Gastroesophageal sphincter (tissue), 4 donors: ENCODE results near the gene ATP5ME. TPM values are rescaled to one million over a fixed set of nuclear protein-coding genes. Genes with fewer than 3 reads are reported as not detected.

Experiments
- ATAC-seq: fragments of 150-250 bp; one replicate; pipeline ENCODE4 v1.9.1; 2016; ENCODE audit warnings: mild to moderate bottlenecking, moderate library complexity
- H3K27ac ChIP-seq, 4 donors: fragments of 200-600 bp; sonication (generic) in 3 of 4; 1 replicate in 3 of 4; 2 replicates in 1 of 4; pipeline ENCODE4 v1.5.1; 2016 to 2019
- H3K27me3 ChIP-seq: fragments of 200-600 bp; sonication (generic); one replicate; pipeline ENCODE4 v1.5.1; 2019
- H3K36me3 ChIP-seq, 2 donors: fragments of 200-600 bp; sonication (generic); one replicate each; pipeline ENCODE4 v1.5.1; 2019; ENCODE audit warnings: control low read depth in 1 of 2
- H3K4me1 ChIP-seq, 3 donors: fragments of 200-600 bp; sonication (generic); 1 replicate in 2 of 3; 2 replicates in 1 of 3; pipeline ENCODE4 v1.5.1; 2016 to 2019; ENCODE audit warnings: control low read depth in 2 of 3
- H3K4me3 ChIP-seq, 2 donors: fragments of 200-600 bp; sonication (generic); one replicate each; pipeline ENCODE4 v1.5.1; 2019; ENCODE audit warnings: mild to moderate bottlenecking in 1 of 2, moderate library complexity in 1 of 2
- H3K9me3 ChIP-seq, 3 donors: fragments of 200-600 bp; sonication (generic); one replicate each; pipeline ENCODE4 v1.5.1; 2017 to 2019; ENCODE audit warnings: control low read depth in 2 of 3
- CTCF ChIP-seq, 4 experiments: fragments of 200-600 bp in 2 of 4; fragments of 450-650 bp in 2 of 4; sonication (generic) in 1 of 4; IDR thresholded peaks; one replicate each; pipeline ENCODE4 v1.5.1; 2017 to 2019; ENCODE audit warnings: antibody characterized with exemption in 4 of 4, mild to moderate bottlenecking in 2 of 4, moderate library complexity in 2 of 4
- EP300 ChIP-seq: sonication (generic); formaldehyde crosslinking; IDR thresholded peaks from one replicate; pipeline ENCODE4 v1.6.1; 2017; ENCODE audit warnings: antibody characterized with exemption, mild to moderate bottlenecking
- POLR2A ChIP-seq, 2 donors: fragments of 450-650 bp; IDR thresholded peaks; one replicate each; pipeline ENCODE4 v1.6.1; 2017; ENCODE audit warnings: antibody characterized with exemption in 2 of 2, mild to moderate bottlenecking in 2 of 2, moderate library complexity in 1 of 2
- POLR2AphosphoS5 ChIP-seq: sonication (generic); formaldehyde crosslinking; IDR thresholded peaks from one replicate; pipeline ENCODE4 v1.6.1; 2017; ENCODE audit warnings: antibody characterized with exemption
- WGBS, 2 donors: methylation state at CpG; one replicate each; pipeline ENCODE4 v1.1.5; 2018; ENCODE audit warnings: low coverage in 1 of 2; 5-methylcytosine and 5-hydroxymethylcytosine counted together
- total RNA-seq, 4 donors: library from RNA; depleted of rRNA; stranded (reverse); fragments of >200 nt; gene quantifications; one replicate each; pipeline ENCODE4 v1.1.0, GENCODE V29; 2016

The ATP5ME gene
- total RNA-seq, 4 donors from 2014 or later, result 56.9 to 116 (median 106) TPM

GRCh38 chr4:720111-720860 is 46.2 kb upstream of the ATP5ME start:
- Histone ChIP-seq H3K4me1 (peaks cover 0 to 38% (median 0%) of the 10 kb centered on the region in 3 donors), H3K9me3 (no peaks in the 10 kb centered on the region), H3K27me3 (no peaks in the 10 kb centered on the region), H3K27ac (no peak overlapping the region), H3K36me3 (peaks cover 0 to 24% of the 10 kb centered on the region in 2 donors), H3K4me3 (no peak overlapping the region)
- WGBS, 2 donors, result 96% methylated on average over 5 of the region's 59 CpGs; no CpG with 5 or more reads in 1 of the 2 donors
- no peak for TF ChIP-seq POLR2A (IDR thresholded peaks at IDR 0.05)
- TF ChIP-seq EP300, result no peak
- no peak for TF ChIP-seq CTCF (IDR thresholded peaks at IDR 0.05)
- no peak for TF ChIP-seq POLR2AphosphoS5
- ATAC-seq, result no peak

- 63 to 80% methylated on average over 1 to 6 of the region's 8 CpGs for WGBS, 2 donors
- Histone ChIP-seq H3K27ac (no peak overlapping the region), H3K9me3 (no peaks in the 10 kb centered on the region), H3K27me3 (no peaks in the 10 kb centered on the region), H3K36me3 (peaks cover 0 to 25% of the 10 kb centered on the region in 2 donors), H3K4me1 (peaks cover 0 to 37% (median 0%) of the 10 kb centered on the region in 3 donors), H3K4me3 (no peak overlapping the region)
- TF ChIP-seq EP300 (no peak), POLR2A (IDR thresholded peaks at IDR 0.05) (no peak), CTCF (IDR thresholded peaks at IDR 0.05) (no peak), POLR2AphosphoS5 (no peak)
- ATAC-seq, result no peak
These were observed 44.4 kb upstream of the ATP5ME start for GRCh38 chr4:718460-718859.

GRCh38 chr4:717601-718320 is 43.7 kb upstream of the ATP5ME start:
- Histone ChIP-seq H3K27me3 (no peaks in the 10 kb centered on the region), H3K9me3 (no peaks in the 10 kb centered on the region), H3K4me3 (no peak overlapping the region), H3K27ac (no peak overlapping the region), H3K4me1 (peaks cover 0 to 37% (median 0%) of the 10 kb centered on the region in 3 donors), H3K36me3 (peaks cover 0 to 18% of the 10 kb centered on the region in 2 donors)
- WGBS, 2 donors, result 63% methylated on average over 2 of the region's 34 CpGs; no CpG with 5 or more reads in 1 of the 2 donors
- ATAC-seq, result no peak
- TF ChIP-seq EP300 (no peak), CTCF (IDR thresholded peaks at IDR 0.05) (no peak), POLR2AphosphoS5 (no peak), POLR2A (IDR thresholded peaks at IDR 0.05) (no peak)

- 90 to 98% methylated on average over 6 to 7 of the region's 18 CpGs for WGBS, 2 donors
- H3K9me3 ChIP-seq, result no peaks in the 10 kb centered on the region
- no peak overlapping the region for H3K4me3 ChIP-seq
- H3K27me3 ChIP-seq, result no peaks in the 10 kb centered on the region
- no peak overlapping the region for H3K27ac ChIP-seq
- no peak for ATAC-seq
- H3K36me3 ChIP-seq, result peaks cover 0 to 12% of the 10 kb centered on the region in 2 donors
- no peak for TF ChIP-seq POLR2A (IDR thresholded peaks at IDR 0.05)
- TF ChIP-seq POLR2AphosphoS5, result no peak
- TF ChIP-seq EP300, result no peak
- no peak for TF ChIP-seq CTCF (IDR thresholded peaks at IDR 0.05)
- H3K4me1 ChIP-seq, result peaks cover 0 to 29% (median 0%) of the 10 kb centered on the region in 3 donors
These were observed 40.0 kb upstream of the ATP5ME start for GRCh38 chr4:714087-714486.
